ENCODE measurements around the gene PCSK5. TPM values are rescaled to one million over a fixed set of nuclear protein-coding genes. Genes with fewer than 3 reads are reported as not detected.

The PCSK5 gene
- total RNA-seq, 2 experiments from 2014 or later: 14.4 to 15.2 TPM

- CTCF ChIA-PET: no interaction called here
- H3K27me3 Mint-ChIP-seq: no peaks in the 10 kb centered on the region
- no peak for TF ChIP-seq CTCF (IDR thresholded peaks at IDR 0.05)
- H3K4me1 Mint-ChIP-seq (ENCODE audit: low read depth): no peaks in the 10 kb centered on the region
- DNase-seq: no peak
- Histone ChIP-seq H3K4me1 (ENCODE audit: insufficient read depth, low read length) (no peaks in the 10 kb centered on the region), H3K9me3 (ENCODE audit: control insufficient read depth in 1 of 2, insufficient read depth in 1 of 2, low read length in 2 of 2) (no peaks in the 10 kb centered on the region), H3K36me3 (ENCODE audit: insufficient read depth, low read length) (no peaks in the 10 kb centered on the region), H3K27me3 (ENCODE audit: control insufficient read depth in 1 of 2, insufficient read depth in 2 of 2, low read length in 2 of 2) (no peaks in the 10 kb centered on the region), H3K4me3 (ENCODE audit: low read length) (no peak overlapping the region), H3K27ac (ENCODE audit: low read depth in 1 of 2, low read length in 2 of 2) (no peak overlapping the region)
- intact Hi-C loops (cut with DNase I, micrococcal nuclease): no loop called here
- no peak overlapping the region for H3K4me3 Mint-ChIP-seq
- POLR2A ChIA-PET: no interaction called here
- H3K27ac Mint-ChIP-seq: no peak overlapping the region
- H3K9me3 Mint-ChIP-seq: no peaks in the 10 kb centered on the region
- no peak for ATAC-seq (ENCODE audit: poor library complexity)
- peaks cover 71% of the 10 kb centered on the region for H3K36me3 Mint-ChIP-seq (ENCODE audit: low read depth)
These were observed 301.5 kb downstream of the PCSK5 start for GRCh38 chr9:76192013-76192412.

GRCh38 chr9:76194896-76195295 lies 304.4 kb downstream of the PCSK5 start:
- ATAC-seq (ENCODE audit: poor library complexity) (no peak), DNase-seq (no peak)
- no peak overlapping the region for H3K4me3 ChIP-seq (ENCODE audit: low read length)
- no peaks in the 10 kb centered on the region for H3K27me3 ChIP-seq (ENCODE audit: control insufficient read depth in 1 of 2, insufficient read depth in 2 of 2, low read length in 2 of 2)
- ChIA-PET POLR2A (no interaction called here), CTCF (no interaction called here)
- peaks cover 50% of the 10 kb centered on the region for H3K36me3 Mint-ChIP-seq (ENCODE audit: low read depth)
- no peaks in the 10 kb centered on the region for H3K9me3 ChIP-seq (ENCODE audit: control insufficient read depth in 1 of 2, insufficient read depth in 1 of 2, low read length in 2 of 2)
- no peak overlapping the region for H3K4me3 Mint-ChIP-seq
- no peak for TF ChIP-seq CTCF (IDR thresholded peaks at IDR 0.05)
- H3K36me3 ChIP-seq (ENCODE audit: insufficient read depth, low read length): no peaks in the 10 kb centered on the region
- no peaks in the 10 kb centered on the region for H3K4me1 Mint-ChIP-seq (ENCODE audit: low read depth)
- H3K9me3 Mint-ChIP-seq: no peaks in the 10 kb centered on the region
- intact Hi-C loops (cut with DNase I, micrococcal nuclease): no loop called here
- H3K4me1 ChIP-seq (ENCODE audit: insufficient read depth, low read length): no peaks in the 10 kb centered on the region
- no peak overlapping the region for H3K27ac ChIP-seq (ENCODE audit: low read depth in 1 of 2, low read length in 2 of 2)
- no peak overlapping the region for H3K27ac Mint-ChIP-seq
- no peaks in the 10 kb centered on the region for H3K27me3 Mint-ChIP-seq

GRCh38 chr9:76198336-76198735 lies 307.9 kb downstream of the PCSK5 start:
- intact Hi-C loops (cut with DNase I, micrococcal nuclease): no loop called here
- Histone ChIP-seq H3K9me3 (ENCODE audit: control insufficient read depth in 1 of 2, insufficient read depth in 1 of 2, low read length in 2 of 2) (no peaks in the 10 kb centered on the region), H3K27me3 (ENCODE audit: control insufficient read depth in 1 of 2, insufficient read depth in 2 of 2, low read length in 2 of 2) (no peaks in the 10 kb centered on the region), H3K4me1 (ENCODE audit: insufficient read depth, low read length) (no peaks in the 10 kb centered on the region), H3K27ac (ENCODE audit: low read depth in 1 of 2, low read length in 2 of 2) (no peak overlapping the region), H3K36me3 (ENCODE audit: insufficient read depth, low read length) (no peaks in the 10 kb centered on the region), H3K4me3 (ENCODE audit: low read length) (no peak overlapping the region)
- TF ChIP-seq CTCF (IDR thresholded peaks at IDR 0.05): no peak
- H3K9me3 Mint-ChIP-seq: no peaks in the 10 kb centered on the region
- no peak overlapping the region for H3K27ac Mint-ChIP-seq
- POLR2A ChIA-PET: no interaction called here
- H3K36me3 Mint-ChIP-seq (ENCODE audit: low read depth): peaks cover 18% of the 10 kb centered on the region
- no peak for DNase-seq
- no peaks in the 10 kb centered on the region for H3K4me1 Mint-ChIP-seq (ENCODE audit: low read depth)
- no peaks in the 10 kb centered on the region for H3K27me3 Mint-ChIP-seq
- CTCF ChIA-PET: interaction anchor here (0.5 kb wide), 1 partner anchor 53 kb away, joined by 4 read pairs; no protein-coding TSS in a partner anchor
- ATAC-seq (ENCODE audit: poor library complexity): no peak
- H3K4me3 Mint-ChIP-seq: no peak overlapping the region

Data from CD4-positive, alpha-beta T cell (primary cell).